ENCODE data around the gene HK3. TPM values are rescaled to one million over a fixed set of nuclear protein-coding genes. Genes with fewer than 3 reads are reported as not detected.

HK3 gene
- total and polyA plus RNA-seq, 8 donors: 0.54 to 97.0 (median 1.6) TPM

- Histone ChIP-seq H3K4me3 (no peak overlapping the region), H3K27me3 (no peaks in the 10 kb centered on the region), H3K36me3 (peaks cover 0 to 83% of the 10 kb centered on the region in 2 donors), H3K27ac (no peak overlapping the region), H3K4me1 (no peaks in the 10 kb centered on the region), H3K9me3 (no peaks in the 10 kb centered on the region)
- intact Hi-C loops (cut with DNase I): no loop called here
- no peak for ATAC-seq
- DNase-seq: no peak
- TF ChIP-seq, protein P1, sequence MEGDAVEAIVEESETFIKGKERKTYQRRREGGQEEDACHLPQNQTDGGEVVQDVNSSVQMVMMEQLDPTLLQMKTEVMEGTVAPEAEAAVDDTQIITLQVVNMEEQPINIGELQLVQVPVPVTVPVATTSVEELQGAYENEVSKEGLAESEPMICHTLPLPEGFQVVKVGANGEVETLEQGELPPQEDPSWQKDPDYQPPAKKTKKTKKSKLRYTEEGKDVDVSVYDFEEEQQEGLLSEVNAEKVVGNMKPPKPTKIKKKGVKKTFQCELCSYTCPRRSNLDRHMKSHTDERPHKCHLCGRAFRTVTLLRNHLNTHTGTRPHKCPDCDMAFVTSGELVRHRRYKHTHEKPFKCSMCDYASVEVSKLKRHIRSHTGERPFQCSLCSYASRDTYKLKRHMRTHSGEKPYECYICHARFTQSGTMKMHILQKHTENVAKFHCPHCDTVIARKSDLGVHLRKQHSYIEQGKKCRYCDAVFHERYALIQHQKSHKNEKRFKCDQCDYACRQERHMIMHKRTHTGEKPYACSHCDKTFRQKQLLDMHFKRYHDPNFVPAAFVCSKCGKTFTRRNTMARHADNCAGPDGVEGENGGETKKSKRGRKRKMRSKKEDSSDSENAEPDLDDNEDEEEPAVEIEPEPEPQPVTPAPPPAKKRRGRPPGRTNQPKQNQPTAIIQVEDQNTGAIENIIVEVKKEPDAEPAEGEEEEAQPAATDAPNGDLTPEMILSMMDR (IDR thresholded peaks at IDR 0.05): no peak
Observed at GRCh38 chr5:176941951-176942350, 42.8 kb upstream of the HK3 start.

DNA sequence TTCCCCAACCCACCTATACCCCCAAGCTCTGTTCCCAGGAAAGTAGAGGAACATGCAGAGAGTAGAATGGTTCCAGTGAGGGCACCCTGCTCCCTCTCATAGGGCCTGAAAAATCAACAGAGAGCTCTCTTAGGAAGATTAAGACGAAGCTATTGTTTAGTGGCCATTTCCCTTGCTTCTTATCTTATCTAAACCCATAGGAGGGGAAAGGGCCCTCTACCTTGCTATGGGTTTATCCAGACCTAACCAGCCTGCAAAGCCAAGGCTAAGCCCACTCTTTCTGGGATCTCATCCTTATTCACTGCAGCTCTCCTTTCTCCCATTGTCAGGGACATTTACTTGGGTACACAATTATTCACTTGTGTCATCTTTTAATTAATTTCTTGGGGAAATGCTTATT, 39.3 kb upstream of the HK3 start:
- Histone ChIP-seq H3K4me3 (no peak overlapping the region), H3K4me1 (no peaks in the 10 kb centered on the region), H3K9me3 (no peaks in the 10 kb centered on the region), H3K27me3 (no peaks in the 10 kb centered on the region), H3K27ac (no peak overlapping the region), H3K36me3 (peaks cover 0 to 56% of the 10 kb centered on the region in 2 donors)
- TF ChIP-seq, protein P1 (IDR thresholded peaks at IDR 0.05): no peak
- intact Hi-C loops (cut with DNase I): no loop called here
- no peak for DNase-seq
- no peak for ATAC-seq

GRCh38 chr5:176935017-176935416, 35.9 kb upstream of the HK3 start:
- H3K4me3 ChIP-seq: no peak overlapping the region
- H3K4me1 ChIP-seq: no peaks in the 10 kb centered on the region
- intact Hi-C loops (cut with DNase I): no loop called here
- peaks cover 0 to 59% of the 10 kb centered on the region in 2 donors for H3K36me3 ChIP-seq
- ATAC-seq: no peak
- no peak for DNase-seq
- no peak overlapping the region for H3K27ac ChIP-seq
- H3K27me3 ChIP-seq: no peaks in the 10 kb centered on the region
- TF ChIP-seq, protein P1 (IDR thresholded peaks at IDR 0.05): no peak
- no peaks in the 10 kb centered on the region for H3K9me3 ChIP-seq

- no peak overlapping the region for H3K27ac ChIP-seq
- ATAC-seq (no peak), DNase-seq (no peak)
- H3K36me3 ChIP-seq: peaks cover 0 to 59% of the 10 kb centered on the region in 2 donors
- no peaks in the 10 kb centered on the region for H3K27me3 ChIP-seq
- intact Hi-C loops (cut with DNase I): no loop called here
- H3K4me3 ChIP-seq: no peak overlapping the region
- H3K4me1 ChIP-seq: no peaks in the 10 kb centered on the region
- TF ChIP-seq, protein P1 (IDR thresholded peaks at IDR 0.05): no peak
- H3K9me3 ChIP-seq: no peaks in the 10 kb centered on the region
Observed at GRCh38 chr5:176934309-176934930, 35.3 kb upstream of the HK3 start.

DNA sequence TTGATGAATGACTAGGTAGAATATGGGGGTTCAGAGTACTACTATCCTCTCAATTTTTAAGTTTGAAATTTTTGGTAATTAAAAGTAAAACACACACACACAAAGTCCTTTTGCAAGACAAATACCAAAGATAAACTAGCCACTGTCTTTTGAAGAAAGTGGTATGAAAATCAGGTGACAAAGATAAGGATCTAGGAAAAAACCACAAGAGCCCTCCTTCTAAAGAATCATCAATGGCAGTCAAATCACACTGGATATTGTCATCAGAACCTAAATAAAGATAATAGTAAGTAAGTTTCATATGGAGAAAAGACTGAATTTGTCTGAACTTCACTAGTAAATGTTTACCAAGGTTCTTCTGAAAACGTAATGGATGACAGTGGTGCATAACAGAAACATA, 30.5 kb upstream of the HK3 start:
- ATAC-seq: no peak
- DNase-seq: no peak
- intact Hi-C loops (cut with DNase I): no loop called here
- H3K36me3 ChIP-seq: peaks cover 0 to 46% of the 10 kb centered on the region in 2 donors
- H3K4me3 ChIP-seq: no peak overlapping the region
- TF ChIP-seq, protein P1 (IDR thresholded peaks at IDR 0.05): no peak
- H3K4me1 ChIP-seq: no peaks in the 10 kb centered on the region
- no peak overlapping the region for H3K27ac ChIP-seq
- no peaks in the 10 kb centered on the region for H3K9me3 ChIP-seq
- H3K27me3 ChIP-seq: no peaks in the 10 kb centered on the region

Data from left lung (tissue), 10 donors.